ENCODE measurements around the gene LSAMP.
A peak's percentile ranks its signal among the peaks of the same experiment; 100 is the strongest.

Gene LSAMP

GRCh38 chr3:116051586-116051985 is 393.7 kb downstream of the LSAMP start:
- DNase-seq (ENCODE audit: low read depth), result no peak

GRCh38 chr3:116051040-116051439 is 394.2 kb downstream of the LSAMP start:
- DNase-seq (ENCODE audit: low read depth), result no peak

- DNase-seq (ENCODE audit: low read depth), result no peak
Measured at GRCh38 chr3:116050311-116050915, 394.9 kb downstream of the LSAMP start.

GRCh38 chr3:116048991-116049390 is 396.3 kb downstream of the LSAMP start:
- DNase-seq (ENCODE audit: low read depth), result no peak

- no peak for DNase-seq (ENCODE audit: low read depth)
Measured at GRCh38 chr3:116046350-116046749, 398.9 kb downstream of the LSAMP start.

GRCh38 chr3:116045314-116045713 is 400.0 kb downstream of the LSAMP start:
- no peak for DNase-seq (ENCODE audit: low read depth)

- DNase-seq (ENCODE audit: low read depth), result no peak
Measured at GRCh38 chr3:116040152-116040551, 405.1 kb downstream of the LSAMP start.

- no peak for DNase-seq (ENCODE audit: low read depth)
Measured at GRCh38 chr3:116039651-116039985, 405.7 kb downstream of the LSAMP start.

GRCh38 chr3:116038968-116039650 is 406.2 kb downstream of the LSAMP start:
- DNase-seq (ENCODE audit: low read depth), result peak; percentile 37

- DNase-seq (ENCODE audit: low read depth), result peak; percentile 25
Measured at GRCh38 chr3:116037954-116038911, 407.1 kb downstream of the LSAMP start.

- no peak for DNase-seq (ENCODE audit: low read depth)
Measured at GRCh38 chr3:116035429-116035828, 409.9 kb downstream of the LSAMP start.

- DNase-seq (ENCODE audit: low read depth), result no peak
Measured at GRCh38 chr3:116034794-116035193, 410.5 kb downstream of the LSAMP start.

GRCh38 chr3:116034086-116034485 is 411.2 kb downstream of the LSAMP start:
- DNase-seq (ENCODE audit: low read depth), result no peak

GRCh38 chr3:116033516-116033915 is 411.8 kb downstream of the LSAMP start:
- DNase-seq (ENCODE audit: low read depth), result no peak

- DNase-seq (ENCODE audit: low read depth), result no peak
Measured at GRCh38 chr3:116032176-116032575, 413.1 kb downstream of the LSAMP start.

- DNase-seq (ENCODE audit: low read depth), result no peak
Measured at GRCh38 chr3:116030131-116030850, 415.0 kb downstream of the LSAMP start.

GRCh38 chr3:116029266-116029665 is 416.0 kb downstream of the LSAMP start:
- DNase-seq (ENCODE audit: low read depth), result no peak

- no peak for DNase-seq (ENCODE audit: low read depth)
Measured at GRCh38 chr3:116028157-116028556, 417.1 kb downstream of the LSAMP start.

- no peak for DNase-seq (ENCODE audit: low read depth)
Measured at GRCh38 chr3:116020989-116021388, 424.3 kb downstream of the LSAMP start.

- peak; percentile 14 for DNase-seq (ENCODE audit: low read depth)
Measured at GRCh38 chr3:116020495-116020894, 424.8 kb downstream of the LSAMP start.

- no peak for DNase-seq (ENCODE audit: low read depth)
Measured at GRCh38 chr3:116019254-116019763, 426.0 kb downstream of the LSAMP start.

GRCh38 chr3:116018646-116019045 is 426.6 kb downstream of the LSAMP start:
- no peak for DNase-seq (ENCODE audit: low read depth)
